Pancreas (tissue), 10 donors: Measurements from ENCODE around the gene REXO1. TPM values are rescaled to one million over a fixed set of nuclear protein-coding genes. Genes with fewer than 3 reads are reported as not detected.
A peak's percentile ranks its signal among the peaks of the same experiment; 100 is the strongest.

Experiments
- ATAC-seq, 4 donors: fragments of 200-7000 bp; cut with Tn5 transposase; one replicate each; pipeline versions ENCODE4 v1.8.0 to v1.9.1; 2020; ENCODE audit warnings: mild to moderate bottlenecking in 4 of 4, moderate library complexity in 4 of 4
- DNase-seq, 6 donors: peaks; one replicate each; pipeline ENCODE4 v3.0.0-alpha.2; 2020
- FAIRE-seq: peaks from 2 replicates; lab custom pipeline; 2012; peaks lifted over from hg19 to GRCh38; lab: Jason Lieb, UNC
- H3K27ac ChIP-seq, 4 donors: fragments of 200-600 bp; sonication (generic); 1 replicate in 3 of 4; 2 replicates in 1 of 4; pipeline versions ENCODE4 v1.5.0 to v1.8.0; 2020
- H3K27me3 ChIP-seq, 4 donors: fragments of 200-600 bp; one replicate each; pipeline ENCODE4 v1.8.0; 2021
- H3K36me3 ChIP-seq, 3 donors: fragments of 200-600 bp; sonication (generic) in 1 of 3; one replicate each; pipeline versions ENCODE4 v1.5.0 to v1.8.0; 2020 to 2021
- H3K4me1 ChIP-seq, 3 donors: fragments of 200-600 bp; one replicate each; pipeline ENCODE4 v1.8.0; 2021
- H3K4me3 ChIP-seq, 4 donors: fragments of 200-600 bp; sonication (generic) in 2 of 4; one replicate each; pipeline versions ENCODE4 v1.5.0 to v1.8.0; 2020 to 2021
- H3K9me3 ChIP-seq, 4 donors: fragments of 200-600 bp; one replicate each; pipeline ENCODE4 v1.8.0; 2021
- WGBS, 2 donors: extraction: QIAGEN DNeasy Blood & Tissue Kit; methylation state at CpG; one replicate each; pipeline ENCODE4 v1.1.7; 2013; 5-methylcytosine and 5-hydroxymethylcytosine counted together
- intact Hi-C, 3 donors: fragments of 100-400 bp; cut with DNase I; formaldehyde crosslinking; loops; one replicate each; pipeline versions ENCODE4 v1.11.1 to v1.14.2; 2022
- polyA plus RNA-seq, 2 donors: library from polyadenylated mRNA; stranded (reverse); fragments of 200-250 nt; gene quantifications; one replicate each; pipeline ENCODE4 v1.2.3, GENCODE V29; 2013
- total RNA-seq, 6 donors: library from RNA; stranded (reverse); fragmentation: NEBNext Ultra II Directional in 4 of 6; extraction: Animal tissue kit (Norgen Biotek cat#: 25700) in 4 of 6; gene quantifications; one replicate each; pipeline versions ENCODE4 v1.2.1 to v1.2.4, GENCODE V29; 2021 to 2023
- TF ChIP-seq, protein P1 (sequence below), 4 donors: fragments of 200-600 bp; sonication (generic) in 3 of 4; IDR thresholded peaks; one replicate each; pipeline versions ENCODE4 v1.5.0 to v1.8.0; 2021; ENCODE audit warnings: antibody characterized with exemption in 4 of 4
- donor health status: healthy with polysubstance abuse.
- donor health status: DM: no; HTN: no; CAD: no; lungs with moderate emphysema.
- donor health status: DM: no; HTN: no; CAD: no.
- donor health status: control.
- donor health status: control.
- donor health status: Bipolar disorder and iron deficiency.
- donor health status: DM: yes; HTN: yes; CAD: no.
- donor health status: DM: no; HTN: no; CAD: no.
- donor health status: DM: no; HTN: no; CAD: no.
- donor health status: DM: yes; HTN: yes; CAD: no.

The REXO1 gene
- total and polyA plus RNA-seq, 8 donors: 10.5 to 42.2 (median 16.0) TPM

DNA sequence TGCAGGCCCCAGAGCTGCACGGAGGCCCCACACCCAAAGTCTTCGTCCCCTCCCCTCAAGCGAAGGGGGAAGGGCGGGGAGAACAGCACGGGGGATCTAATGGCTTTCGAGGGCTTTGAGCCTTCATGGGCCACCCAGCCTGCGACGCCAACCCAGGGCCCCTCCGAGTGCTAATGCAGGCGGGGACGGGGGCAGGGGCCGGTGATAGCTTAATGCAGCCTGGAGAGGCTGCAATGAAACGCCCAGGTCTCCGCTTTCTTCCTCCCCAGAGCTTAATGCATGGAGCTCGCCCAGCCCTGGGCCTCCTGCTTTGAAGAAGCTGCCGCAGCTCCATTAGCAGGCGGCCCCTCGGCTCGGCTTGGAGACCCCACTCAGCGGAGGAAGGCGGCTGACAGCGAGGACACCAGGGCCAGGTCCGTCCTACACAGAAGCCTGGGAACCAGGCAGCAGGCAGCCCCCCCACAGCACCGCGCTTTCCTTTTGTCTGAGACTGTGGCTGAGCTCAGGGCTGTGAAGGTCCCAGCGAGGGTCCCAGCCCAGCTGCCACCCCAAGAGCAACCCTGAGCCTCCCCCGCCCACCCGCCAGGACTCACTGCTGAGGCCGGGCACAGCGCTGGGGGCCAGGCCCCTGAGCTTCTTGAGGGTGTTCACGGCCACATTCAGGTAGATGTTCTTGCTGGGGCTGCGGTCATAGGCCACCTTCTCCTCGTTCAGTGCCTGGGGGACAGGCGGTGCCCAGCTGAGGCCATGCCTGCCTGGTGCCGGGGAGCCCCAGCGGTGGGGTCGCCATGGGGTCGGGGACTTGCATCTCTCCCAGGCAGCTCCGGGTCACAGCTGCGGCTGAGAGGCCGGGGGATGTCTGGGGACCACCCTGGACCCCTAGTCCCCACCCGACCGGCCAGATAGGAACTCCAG lies 28.7 kb downstream of the REXO1 start:
- Histone ChIP-seq H3K4me3 (no peak overlapping the region), H3K27me3 (no peaks in the 10 kb centered on the region), H3K4me1 (no peaks in the 10 kb centered on the region), H3K9me3 (no peaks in the 10 kb centered on the region), H3K36me3 (peaks cover 6 to 52% (median 20%) of the 10 kb centered on the region in 3 donors), H3K27ac (no peak overlapping the region)
- intact Hi-C loops: no loop called here
- DNase-seq (peak in 1 of 6 donors; percentile 77), ATAC-seq (no peak), FAIRE-seq (no peak)
- 90 to 95% methylated on average over 39 to 43 of the region's 43 CpGs for WGBS, 2 donors
- TF ChIP-seq, protein P1, sequence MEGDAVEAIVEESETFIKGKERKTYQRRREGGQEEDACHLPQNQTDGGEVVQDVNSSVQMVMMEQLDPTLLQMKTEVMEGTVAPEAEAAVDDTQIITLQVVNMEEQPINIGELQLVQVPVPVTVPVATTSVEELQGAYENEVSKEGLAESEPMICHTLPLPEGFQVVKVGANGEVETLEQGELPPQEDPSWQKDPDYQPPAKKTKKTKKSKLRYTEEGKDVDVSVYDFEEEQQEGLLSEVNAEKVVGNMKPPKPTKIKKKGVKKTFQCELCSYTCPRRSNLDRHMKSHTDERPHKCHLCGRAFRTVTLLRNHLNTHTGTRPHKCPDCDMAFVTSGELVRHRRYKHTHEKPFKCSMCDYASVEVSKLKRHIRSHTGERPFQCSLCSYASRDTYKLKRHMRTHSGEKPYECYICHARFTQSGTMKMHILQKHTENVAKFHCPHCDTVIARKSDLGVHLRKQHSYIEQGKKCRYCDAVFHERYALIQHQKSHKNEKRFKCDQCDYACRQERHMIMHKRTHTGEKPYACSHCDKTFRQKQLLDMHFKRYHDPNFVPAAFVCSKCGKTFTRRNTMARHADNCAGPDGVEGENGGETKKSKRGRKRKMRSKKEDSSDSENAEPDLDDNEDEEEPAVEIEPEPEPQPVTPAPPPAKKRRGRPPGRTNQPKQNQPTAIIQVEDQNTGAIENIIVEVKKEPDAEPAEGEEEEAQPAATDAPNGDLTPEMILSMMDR (IDR thresholded peaks at IDR 0.05): no peak

DNA sequence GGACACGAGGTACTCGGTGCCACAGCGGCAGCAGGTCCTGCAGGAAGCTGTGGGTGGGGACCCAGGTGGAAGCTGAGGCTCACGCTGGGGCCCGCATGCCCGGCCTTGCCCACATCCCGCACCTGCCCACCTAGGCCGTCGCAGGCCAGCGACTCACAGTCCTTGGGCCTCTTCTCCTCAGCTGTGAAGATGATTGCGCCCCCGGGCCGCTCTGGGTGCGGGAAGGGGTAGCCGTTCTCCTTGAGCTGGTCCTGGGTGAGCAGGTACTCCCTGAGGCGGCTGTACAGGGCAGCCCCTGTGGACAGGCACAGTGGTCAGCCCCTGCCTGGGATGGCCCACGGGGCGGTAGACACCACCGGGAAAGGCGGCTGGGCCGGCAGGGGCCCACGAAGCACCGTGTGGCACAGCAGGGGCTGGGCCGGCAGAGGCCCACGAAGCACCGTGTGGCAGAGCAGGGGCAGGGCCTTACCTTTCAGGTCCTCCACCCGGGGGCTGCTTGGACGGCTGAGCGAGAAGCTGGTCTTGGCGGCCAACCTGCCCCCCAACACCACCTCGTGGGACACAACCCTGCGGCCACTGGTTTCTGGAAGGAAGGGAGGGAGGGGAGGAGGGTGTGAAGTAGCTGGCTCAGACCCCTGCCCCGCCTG lies 29.6 kb downstream of the REXO1 start:
- Histone ChIP-seq H3K4me1 (no peaks in the 10 kb centered on the region), H3K27ac (no peak overlapping the region), H3K4me3 (no peak overlapping the region), H3K27me3 (no peaks in the 10 kb centered on the region), H3K9me3 (no peaks in the 10 kb centered on the region), H3K36me3 (peaks cover 6 to 52% (median 20%) of the 10 kb centered on the region in 3 donors)
- ATAC-seq (no peak), DNase-seq (peak in 1 of 6 donors; percentile 77), FAIRE-seq (no peak)
- intact Hi-C loops: no loop called here
- TF ChIP-seq, protein P1 (IDR thresholded peaks at IDR 0.05): no peak
- WGBS, 2 donors: 94% methylated on average over 29 to 33 of the region's 33 CpGs

DNA sequence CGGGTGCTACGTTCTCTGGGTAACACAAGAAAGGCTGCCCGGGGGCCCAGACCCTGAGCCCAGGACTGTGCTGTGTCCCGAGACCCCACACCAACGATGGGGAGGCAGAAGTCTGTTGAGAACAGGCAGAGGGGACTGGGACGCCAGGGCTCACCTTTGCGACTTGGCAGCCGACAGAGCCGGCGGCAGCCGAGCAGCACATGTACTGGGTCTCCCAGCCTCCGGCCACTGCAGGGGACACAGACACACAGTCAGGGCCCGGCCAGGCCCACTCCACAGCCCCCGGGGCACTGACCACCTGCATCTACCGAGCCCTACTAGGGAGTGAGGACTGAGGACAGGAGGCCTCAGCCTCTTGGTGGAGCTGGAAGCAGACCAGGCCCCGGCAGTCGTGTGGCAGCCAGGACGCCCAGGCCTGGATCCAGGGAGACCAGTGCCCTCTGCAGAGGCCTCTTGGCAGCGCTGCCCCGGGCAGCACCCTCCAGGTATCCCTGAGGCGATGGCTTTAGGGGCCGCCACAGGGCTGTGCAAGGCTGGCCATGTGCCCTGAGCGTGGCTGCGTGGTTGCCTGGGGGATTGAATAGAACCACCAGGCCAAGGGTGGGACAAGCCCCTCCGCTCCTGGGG lies 30.6 kb downstream of the REXO1 start:
- no peak overlapping the region for H3K4me3 ChIP-seq
- no peaks in the 10 kb centered on the region for H3K9me3 ChIP-seq
- TF ChIP-seq, protein P1 (IDR thresholded peaks at IDR 0.05): no peak
- FAIRE-seq: no peak
- H3K36me3 ChIP-seq: peaks cover 6 to 49% (median 20%) of the 10 kb centered on the region in 3 donors
- H3K27me3 ChIP-seq: no peaks in the 10 kb centered on the region
- intact Hi-C loops: no loop called here
- peak in 2 of 6 donors; percentile 40 to 72 for DNase-seq
- no peak overlapping the region for H3K27ac ChIP-seq
- WGBS, 2 donors: 89 to 92% methylated on average over 25 of the region's 25 CpGs
- ATAC-seq: no peak
- no peaks in the 10 kb centered on the region for H3K4me1 ChIP-seq

DNA sequence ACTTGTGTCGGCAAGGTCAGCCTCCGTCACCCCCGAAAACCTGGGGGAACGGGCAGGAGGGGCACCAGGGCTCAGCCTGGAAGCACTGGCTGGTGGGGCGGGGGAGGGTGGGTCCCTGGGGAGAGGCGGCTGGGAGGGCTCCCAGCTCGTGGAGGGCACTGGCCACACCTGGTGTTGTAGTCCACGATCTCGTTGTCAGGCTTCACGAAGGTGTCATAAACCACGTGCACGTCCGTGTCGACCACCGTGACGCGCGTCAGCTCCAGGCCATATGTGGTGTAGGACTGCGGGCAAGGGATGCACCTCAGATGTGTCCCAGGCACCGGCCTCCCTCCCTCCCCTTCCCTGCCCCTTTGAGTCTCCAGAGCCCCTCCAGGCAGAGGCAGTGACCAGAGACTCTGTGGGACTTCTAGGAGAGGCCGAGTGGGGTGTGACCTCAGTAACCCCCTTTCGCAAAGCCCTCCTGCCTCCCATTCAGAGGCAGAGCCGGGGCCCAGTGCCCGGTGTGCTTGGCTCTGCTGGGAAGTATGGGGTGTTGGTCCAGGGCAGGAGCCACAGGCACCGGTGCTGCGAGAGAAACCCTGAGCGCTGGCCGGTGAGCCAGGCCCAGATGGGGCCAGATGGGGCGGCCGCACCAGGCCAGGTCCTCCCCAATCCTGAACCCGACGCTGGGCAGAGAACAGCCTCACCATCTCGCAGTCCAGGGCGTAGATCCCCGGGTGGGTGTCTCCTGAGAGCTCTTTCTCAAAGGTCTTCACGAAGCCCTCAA lies 31.6 kb downstream of the REXO1 start:
- no peaks in the 10 kb centered on the region for H3K27me3 ChIP-seq
- H3K9me3 ChIP-seq: no peaks in the 10 kb centered on the region
- DNase-seq (peak in 1 of 6 donors; percentile 66), FAIRE-seq (no peak), ATAC-seq (no peak)
- H3K27ac ChIP-seq: no peak overlapping the region
- no peak overlapping the region for H3K4me3 ChIP-seq
- TF ChIP-seq, protein P1 (IDR thresholded peaks at IDR 0.05): no peak
- 93 to 95% methylated on average over 36 of the region's 36 CpGs for WGBS, 2 donors
- peaks cover 6 to 49% (median 20%) of the 10 kb centered on the region in 3 donors for H3K36me3 ChIP-seq
- intact Hi-C loops: no loop called here
- peaks cover 0 to 3% (median 0%) of the 10 kb centered on the region in 3 donors for H3K4me1 ChIP-seq
